ENCODE data around the gene ADGRL4.

DNA sequence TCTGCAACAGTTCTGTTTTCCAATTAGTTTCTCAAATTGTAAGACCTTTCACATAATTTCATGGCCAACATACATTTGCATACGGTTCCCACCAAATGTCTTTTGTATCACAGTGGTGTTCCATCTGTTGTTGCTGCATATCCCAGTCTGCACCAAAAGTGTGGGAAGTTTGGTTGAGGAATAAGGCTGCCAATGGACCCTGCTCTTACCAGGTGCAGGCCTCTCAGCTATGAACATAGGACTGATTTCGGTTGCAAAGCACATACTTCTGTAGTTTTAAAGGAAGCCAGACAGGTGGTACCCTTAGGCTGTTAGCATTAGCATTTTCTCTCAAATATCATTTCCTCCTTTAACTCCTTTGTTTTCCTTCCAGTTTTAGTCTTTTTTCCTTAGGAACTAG, 33.8 kb downstream of the ADGRL4 start:
- TF ChIP-seq, protein P1, sequence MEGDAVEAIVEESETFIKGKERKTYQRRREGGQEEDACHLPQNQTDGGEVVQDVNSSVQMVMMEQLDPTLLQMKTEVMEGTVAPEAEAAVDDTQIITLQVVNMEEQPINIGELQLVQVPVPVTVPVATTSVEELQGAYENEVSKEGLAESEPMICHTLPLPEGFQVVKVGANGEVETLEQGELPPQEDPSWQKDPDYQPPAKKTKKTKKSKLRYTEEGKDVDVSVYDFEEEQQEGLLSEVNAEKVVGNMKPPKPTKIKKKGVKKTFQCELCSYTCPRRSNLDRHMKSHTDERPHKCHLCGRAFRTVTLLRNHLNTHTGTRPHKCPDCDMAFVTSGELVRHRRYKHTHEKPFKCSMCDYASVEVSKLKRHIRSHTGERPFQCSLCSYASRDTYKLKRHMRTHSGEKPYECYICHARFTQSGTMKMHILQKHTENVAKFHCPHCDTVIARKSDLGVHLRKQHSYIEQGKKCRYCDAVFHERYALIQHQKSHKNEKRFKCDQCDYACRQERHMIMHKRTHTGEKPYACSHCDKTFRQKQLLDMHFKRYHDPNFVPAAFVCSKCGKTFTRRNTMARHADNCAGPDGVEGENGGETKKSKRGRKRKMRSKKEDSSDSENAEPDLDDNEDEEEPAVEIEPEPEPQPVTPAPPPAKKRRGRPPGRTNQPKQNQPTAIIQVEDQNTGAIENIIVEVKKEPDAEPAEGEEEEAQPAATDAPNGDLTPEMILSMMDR (optimal IDR thresholded peaks at IDR 0.05 in 1 of 3, IDR thresholded peaks at IDR 0.05 in 1 of 3, conservative IDR thresholded peaks at IDR 0.05 in 1 of 3; ENCODE audit: extremely low read depth in 1 of 3, insufficient read depth in 2 of 3, low read length in 3 of 3), result no peak
- TF ChIP-seq EZH2 (IDR thresholded peaks at IDR 0.05; ENCODE audit: low read length), result no peak
